HT1080 (cell line): ENCODE results near the gene C16orf82. TPM values are rescaled to one million over a fixed set of nuclear protein-coding genes. Genes with fewer than 3 reads are reported as not detected.
"Not testable (repeated sequence)": the region's sequence is repeated elsewhere in the genome, so short reads cannot be mapped to it uniquely, and the experiment has no call there.

ENCODE experiments used
- DNase-seq: peaks from one replicate; pipeline ENCODE4 v3.0.0-alpha.2; 2015; ENCODE audit warnings: low read depth
- total RNA-seq: library from RNA; depleted of rRNA; stranded (reverse); fragments of >200 nt; shearing (Covaris generic); gene quantifications from 2 replicates; pipeline ENCODE4 v1.2.3, GENCODE V29; 2014

Gene C16orf82
- total RNA-seq, 1 experiment from 2014 or later, result not detected

- not testable (repeated sequence) for DNase-seq
These were observed 19.3 kb downstream of the C16orf82 start for GRCh38 chr16:27086031-27086430.

GRCh38 chr16:27088216-27088615 is 21.5 kb downstream of the C16orf82 start:
- no peak for DNase-seq

- DNase-seq, result no peak
These were observed 29.6 kb downstream of the C16orf82 start for GRCh38 chr16:27096375-27096774.

GRCh38 chr16:27097800-27098230 is 31.1 kb downstream of the C16orf82 start:
- no peak for DNase-seq

GRCh38 chr16:27098366-27099049 is 31.8 kb downstream of the C16orf82 start:
- no peak for DNase-seq

- DNase-seq, result no peak
These were observed 36.2 kb downstream of the C16orf82 start for GRCh38 chr16:27102701-27103575.

- DNase-seq, result no peak
These were observed 37.2 kb downstream of the C16orf82 start for GRCh38 chr16:27103954-27104353.

- DNase-seq, result no peak
These were observed 39.6 kb downstream of the C16orf82 start for GRCh38 chr16:27106305-27106704.

- no peak for DNase-seq
These were observed 40.5 kb downstream of the C16orf82 start for GRCh38 chr16:27107185-27107592.

GRCh38 chr16:27108051-27108770 is 41.5 kb downstream of the C16orf82 start:
- DNase-seq, result no peak

- DNase-seq, result no peak
These were observed 42.3 kb downstream of the C16orf82 start for GRCh38 chr16:27108826-27109665.

- peak; percentile 57 for DNase-seq
These were observed 43.2 kb downstream of the C16orf82 start for GRCh38 chr16:27109666-27110523.

GRCh38 chr16:27110524-27110896 is 43.8 kb downstream of the C16orf82 start:
- no peak for DNase-seq

GRCh38 chr16:27111486-27111885 is 44.8 kb downstream of the C16orf82 start:
- no peak for DNase-seq

- DNase-seq, result no peak
These were observed 45.5 kb downstream of the C16orf82 start for GRCh38 chr16:27112093-27112811.

GRCh38 chr16:27113341-27113841 is 46.7 kb downstream of the C16orf82 start:
- no peak for DNase-seq

- DNase-seq, result no peak
These were observed 47.3 kb downstream of the C16orf82 start for GRCh38 chr16:27114006-27114405.

- DNase-seq, result no peak
These were observed 51.8 kb downstream of the C16orf82 start for GRCh38 chr16:27118526-27118925.
